Activated T-helper 2 cell treated with anti-CD3 and anti-CD28 coated beads, Interferon-gamma antibody, Interleukin-2, Interleukin-4, amounts not matched to agents 10 μg/mL and 5 μg/mL and 100 μg/mL, durations not matched to agents 14 hours and 24 hours and 36 hours (primary cell): ENCODE data around the gene LRRN2. TPM values are rescaled to one million over a fixed set of nuclear protein-coding genes. Genes with fewer than 3 reads are reported as not detected.
"Not testable (repeated sequence)": the region's sequence is repeated elsewhere in the genome, so short reads cannot be mapped to it uniquely, and the experiment has no call there.

Experiments used
- DNase-seq: peaks from one replicate; pipeline ENCODE4 v3.0.0; 2021; ENCODE audit warnings: low spot score
- H3K27ac Mint-ChIP-seq: one replicate; pipeline ENCODE4 v1.8.0; 2021; ENCODE audit warnings: mixed read lengths
- H3K27me3 Mint-ChIP-seq: one replicate; pipeline ENCODE4 v1.8.0; 2021; ENCODE audit warnings: low read depth, mixed read lengths
- H3K36me3 Mint-ChIP-seq: one replicate; pipeline ENCODE4 v1.8.0; 2021; ENCODE audit warnings: low read depth, mixed read lengths
- H3K4me1 Mint-ChIP-seq: one replicate; pipeline ENCODE4 v1.8.0; 2021; ENCODE audit warnings: low read depth, mixed read lengths
- H3K4me3 Mint-ChIP-seq: one replicate; pipeline ENCODE4 v1.8.0; 2021; ENCODE audit warnings: low read depth, mild to moderate bottlenecking, moderate library complexity, mixed read lengths
- H3K9me3 Mint-ChIP-seq: one replicate; pipeline ENCODE4 v1.8.0; 2021; ENCODE audit warnings: mixed read lengths
- intact Hi-C: fragments of 100-400 bp; cut with micrococcal nuclease; formaldehyde crosslinking; loops from one replicate; pipeline ENCODE4 v1.15.1; 2023
- total RNA-seq: library from RNA; stranded (reverse); gene quantifications from 2 replicates; pipeline ENCODE4 v1.2.3, GENCODE V29; 2022

Gene LRRN2
- total RNA-seq, 1 donor from 2014 or later, result not detected

- Mint-ChIP-seq H3K27ac (no peak overlapping the region), H3K27me3 (no peaks in the 10 kb centered on the region), H3K4me3 (no peak overlapping the region), H3K9me3 (no peaks in the 10 kb centered on the region), H3K4me1 (peaks cover 11% of the 10 kb centered on the region), H3K36me3 (peaks cover 23% of the 10 kb centered on the region)
- intact Hi-C loops, result no loop called here
- no peak for DNase-seq
Measured at GRCh38 chr1:204574016-204574864, 111.3 kb downstream of the LRRN2 start.

GRCh38 chr1:204572923-204573922 lies 112.3 kb downstream of the LRRN2 start:
- H3K4me1 Mint-ChIP-seq, result peaks cover 3% of the 10 kb centered on the region
- H3K4me3 Mint-ChIP-seq, result no peak overlapping the region
- intact Hi-C loops, result no loop called here
- H3K27me3 Mint-ChIP-seq, result no peaks in the 10 kb centered on the region
- no peak overlapping the region for H3K27ac Mint-ChIP-seq
- H3K36me3 Mint-ChIP-seq, result peaks cover 32% of the 10 kb centered on the region
- DNase-seq, result no peak
- H3K9me3 Mint-ChIP-seq, result no peaks in the 10 kb centered on the region

DNA sequence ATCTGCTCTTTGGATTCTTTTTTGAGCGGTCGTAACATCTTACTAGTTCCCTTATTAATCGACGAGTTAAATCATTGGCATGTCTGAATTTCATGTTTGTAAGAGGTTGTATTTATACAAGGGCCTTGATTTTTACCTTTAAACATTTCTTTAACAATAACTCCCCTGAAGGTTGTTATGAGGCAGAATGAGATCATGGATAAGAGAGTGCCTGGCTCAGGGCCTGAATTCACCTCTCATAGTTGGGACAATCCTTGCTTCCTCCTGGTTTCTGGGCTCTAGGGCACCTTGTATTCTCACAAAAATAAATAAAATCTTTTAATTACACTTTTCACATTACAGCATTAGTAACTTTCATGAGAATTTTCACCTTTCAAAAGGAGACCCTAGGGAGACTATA lies 113.9 kb downstream of the LRRN2 start:
- H3K4me3 Mint-ChIP-seq, result no peak overlapping the region
- peaks cover 11% of the 10 kb centered on the region for H3K4me1 Mint-ChIP-seq

DNA sequence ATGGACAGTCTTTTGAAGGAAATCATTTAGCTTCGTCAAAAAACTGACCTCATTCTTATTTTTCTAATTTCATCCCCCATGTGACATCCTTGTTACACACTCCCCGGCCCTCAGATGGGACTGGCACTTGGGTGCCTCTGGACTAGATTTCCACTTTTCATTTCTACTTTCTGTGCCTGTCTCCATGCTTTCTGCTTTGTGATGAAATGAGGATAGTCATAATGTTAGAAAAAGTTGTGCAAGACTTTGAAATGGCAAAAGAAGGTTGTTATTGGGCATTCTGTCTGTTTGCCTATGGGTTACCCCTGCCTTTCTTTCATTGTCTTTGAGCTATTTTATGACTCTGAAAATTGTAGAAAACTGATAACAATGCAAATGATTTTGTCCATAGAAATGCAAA lies 114.4 kb downstream of the LRRN2 start:
- peaks cover 16% of the 10 kb centered on the region for H3K4me1 Mint-ChIP-seq
- DNase-seq, result no peak
- no peaks in the 10 kb centered on the region for H3K27me3 Mint-ChIP-seq
- intact Hi-C loops, result no loop called here
- H3K4me3 Mint-ChIP-seq, result no peak overlapping the region
- H3K27ac Mint-ChIP-seq, result no peak overlapping the region
- peaks cover 38% of the 10 kb centered on the region for H3K36me3 Mint-ChIP-seq
- H3K9me3 Mint-ChIP-seq, result no peaks in the 10 kb centered on the region

More for the DNA sequence above, 113.9 kb downstream of the LRRN2 start:
- Mint-ChIP-seq H3K9me3 (no peaks in the 10 kb centered on the region), H3K27me3 (no peaks in the 10 kb centered on the region), H3K36me3 (peaks cover 38% of the 10 kb centered on the region), H3K27ac (no peak overlapping the region)
- intact Hi-C loops, result no loop called here
- no peak for DNase-seq

- DNase-seq, H3K4me3 Mint-ChIP-seq, H3K27me3 Mint-ChIP-seq, intact Hi-C loops, H3K27ac Mint-ChIP-seq, H3K9me3 Mint-ChIP-seq: not testable (repeated sequence)
- Mint-ChIP-seq H3K36me3 (peaks cover 42% of the 10 kb centered on the region), H3K4me1 (peaks cover 25% of the 10 kb centered on the region)
Measured at GRCh38 chr1:204570021-204570420, 115.5 kb downstream of the LRRN2 start.

GRCh38 chr1:204569478-204569877 lies 116.1 kb downstream of the LRRN2 start:
- H3K4me3 Mint-ChIP-seq, result no peak overlapping the region

DNA sequence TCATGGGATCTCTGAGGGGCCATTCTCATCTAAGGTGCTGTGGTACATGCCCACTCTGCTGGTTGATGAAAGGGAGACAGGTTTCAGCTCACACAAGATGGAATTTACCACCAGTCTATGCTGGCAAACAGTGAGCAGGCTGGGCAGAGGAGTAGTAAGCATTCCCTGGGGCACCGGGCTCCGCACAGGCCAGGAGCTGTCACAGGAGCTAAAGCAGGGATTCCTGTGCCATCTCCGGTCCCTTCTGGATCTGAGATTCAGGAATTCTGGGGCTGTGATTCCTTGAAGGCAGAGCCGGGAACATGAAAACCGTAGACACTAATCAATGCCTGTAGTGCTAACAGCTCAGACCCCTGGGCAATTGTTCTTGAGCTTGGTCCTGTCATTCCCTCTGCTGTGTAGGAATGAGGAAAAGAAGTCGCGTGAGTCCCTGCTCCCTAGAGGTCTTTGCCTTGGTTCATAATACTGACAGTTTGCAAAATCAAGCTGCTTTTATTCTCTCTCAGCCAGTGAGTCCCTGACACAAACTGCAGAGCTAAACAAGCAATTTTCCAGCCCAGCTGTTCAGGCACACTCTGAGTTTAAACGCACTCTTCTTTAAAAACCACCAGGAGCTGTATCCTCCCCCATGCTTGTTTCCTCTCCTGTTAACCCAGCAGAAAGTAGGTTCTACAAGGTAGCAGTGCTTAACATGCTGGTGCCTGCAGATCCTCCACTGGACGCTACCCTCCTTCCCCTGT lies 116.8 kb downstream of the LRRN2 start:
- Mint-ChIP-seq H3K36me3 (peaks cover 49% of the 10 kb centered on the region), H3K4me1 (peaks cover 32% of the 10 kb centered on the region), H3K9me3 (no peaks in the 10 kb centered on the region), H3K4me3 (no peak overlapping the region), H3K27me3 (no peaks in the 10 kb centered on the region), H3K27ac (no peak overlapping the region)
- no peak for DNase-seq
- intact Hi-C loops, result no loop called here

More at GRCh38 chr1:204569478-204569877, 116.1 kb downstream of the LRRN2 start:
- Mint-ChIP-seq H3K4me1 (peaks cover 28% of the 10 kb centered on the region), H3K9me3 (no peaks in the 10 kb centered on the region), H3K27ac (no peak overlapping the region), H3K36me3 (peaks cover 45% of the 10 kb centered on the region), H3K27me3 (no peaks in the 10 kb centered on the region)
- DNase-seq, result no peak
- intact Hi-C loops, result no loop called here

Other genes starting within 250 kb of the LRRN2 start
- gene PIK3C2B, start 190.9 kb downstream of the LRRN2 start, total RNA-seq, result 16.9 and 18.5 TPM in 2 replicates
- gene MDM4, start 169.3 kb downstream of the LRRN2 start, total RNA-seq, result 74.5 and 79.1 TPM in 2 replicates
- gene NFASC, start 185.1 kb upstream of the LRRN2 start, total RNA-seq, result 0.14 and 0.18 TPM in 2 replicates